ENCODE measurements around the gene PTPRN2.

The PTPRN2 gene

GRCh38 chr7:157612664-157613561 lies 974.7 kb downstream of the PTPRN2 start:
- no peak for DNase-seq

DNA sequence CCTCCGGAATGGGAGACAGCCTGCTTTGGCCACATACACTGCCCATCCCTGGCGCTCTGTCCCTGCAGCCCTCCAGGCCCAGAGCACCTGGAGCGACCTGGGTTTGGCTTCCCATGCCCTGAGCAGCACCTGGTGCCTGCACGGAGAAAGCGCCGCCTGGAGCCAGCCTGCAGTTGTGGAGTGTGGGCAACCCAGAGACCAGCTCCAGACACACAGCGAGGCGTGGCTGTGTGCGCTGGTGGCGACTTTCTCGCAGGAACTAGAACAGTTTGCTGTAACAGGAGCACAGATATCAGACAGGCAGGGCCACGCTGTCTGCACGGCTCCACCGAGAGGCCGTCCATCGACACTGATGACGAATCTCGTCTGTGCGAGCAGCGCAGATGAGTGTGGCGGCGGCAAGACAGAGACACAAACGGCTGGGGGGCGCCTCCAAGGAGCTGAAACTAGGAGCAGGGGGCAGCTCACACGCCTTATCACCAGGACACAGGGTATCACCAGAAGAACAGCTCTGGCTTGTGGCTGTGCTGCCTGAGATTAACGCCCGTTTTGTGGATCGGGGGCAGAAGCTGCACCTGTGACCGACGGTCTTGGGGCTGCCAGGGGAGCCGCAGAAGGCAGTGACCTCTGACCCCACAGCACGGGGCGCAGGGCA lies 975.5 kb downstream of the PTPRN2 start:
- no peak for DNase-seq

GRCh38 chr7:157611341-157611740 lies 976.3 kb downstream of the PTPRN2 start:
- DNase-seq = no peak

DNA sequence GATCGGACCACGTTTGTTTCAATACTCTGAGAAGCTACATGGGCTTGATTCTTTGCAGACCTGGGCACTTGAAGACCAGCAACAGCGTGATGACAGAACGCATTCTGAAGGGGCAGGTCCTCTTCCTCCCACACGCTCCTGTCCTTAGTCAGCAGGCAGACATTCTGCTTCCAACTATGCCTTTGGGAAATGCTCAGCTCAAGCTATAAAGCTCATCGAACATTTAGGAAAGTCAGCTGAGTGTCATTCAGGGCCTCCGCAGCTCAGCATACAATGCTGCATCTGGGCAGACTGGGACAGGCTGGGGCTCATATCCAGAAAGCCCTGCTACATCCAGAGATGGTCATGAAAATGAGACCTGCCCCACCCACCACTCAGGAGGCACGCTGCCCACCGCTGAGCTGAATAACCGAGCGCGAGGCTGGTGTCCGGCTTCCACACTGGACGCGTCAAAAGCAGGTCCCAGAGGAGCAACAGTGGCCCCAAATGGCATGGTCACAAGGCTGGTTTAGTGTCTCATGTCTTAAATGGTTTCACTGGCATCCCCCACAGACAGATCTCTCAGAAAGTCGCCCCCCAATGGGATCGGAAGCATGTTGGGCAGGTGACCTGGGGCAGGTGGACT lies 976.8 kb downstream of the PTPRN2 start:
- no peak for DNase-seq

DNA sequence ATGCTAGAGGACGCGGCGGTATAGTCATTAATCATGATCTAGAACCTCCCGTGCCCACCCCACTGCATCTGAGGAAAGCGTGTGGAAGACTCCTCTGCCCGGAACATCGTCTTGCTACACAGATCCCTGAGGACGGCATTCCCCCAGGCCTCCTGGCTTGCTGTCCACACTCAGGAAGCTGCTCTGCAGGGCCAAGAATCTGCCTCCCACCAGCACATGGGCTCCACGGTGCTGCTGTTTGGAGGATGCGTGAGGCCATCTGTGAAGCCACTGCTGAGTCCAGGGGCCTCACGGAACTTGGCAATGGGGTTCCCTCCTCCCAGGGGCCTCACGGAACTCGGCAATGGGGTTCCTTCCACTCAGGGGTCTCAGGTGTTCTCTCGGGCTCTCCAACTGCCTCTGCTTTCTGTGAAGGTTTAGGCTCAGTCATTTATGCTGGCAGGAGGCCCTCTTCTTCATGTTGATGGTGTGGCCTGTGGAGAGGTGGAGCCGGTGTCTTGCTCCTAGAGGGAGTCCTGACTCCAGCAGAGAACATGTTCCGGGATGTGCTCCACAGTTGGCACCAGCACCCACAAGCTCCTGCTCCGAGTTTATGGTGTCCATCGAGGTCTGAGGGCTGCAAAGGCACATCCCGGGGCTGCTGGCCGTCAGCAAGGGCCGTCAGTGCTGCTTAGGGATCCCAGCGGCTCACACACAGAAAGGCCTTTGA lies 977.5 kb downstream of the PTPRN2 start:
- DNase-seq = no peak

DNA sequence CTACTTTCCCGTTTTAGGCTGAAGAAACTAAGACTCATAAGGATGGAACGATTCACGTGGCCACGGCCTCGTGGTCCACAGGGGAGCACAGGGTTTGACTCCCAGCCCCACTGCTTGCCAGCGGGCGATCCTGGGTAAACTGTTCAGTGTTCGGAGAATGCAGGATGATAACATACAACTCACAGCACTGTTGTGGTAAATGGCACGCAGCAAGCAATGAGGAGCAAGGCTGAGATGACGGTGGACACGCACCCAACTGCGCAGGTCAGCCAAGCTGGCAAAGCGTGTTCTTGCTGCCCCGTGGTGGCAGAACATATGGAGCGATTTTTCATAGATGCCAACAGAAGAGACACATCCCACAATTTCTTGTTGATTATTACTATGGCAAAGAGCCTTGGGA lies 978.1 kb downstream of the PTPRN2 start:
- DNase-seq = no peak

GRCh38 chr7:157607218-157607617 lies 980.4 kb downstream of the PTPRN2 start:
- no peak for DNase-seq

DNA sequence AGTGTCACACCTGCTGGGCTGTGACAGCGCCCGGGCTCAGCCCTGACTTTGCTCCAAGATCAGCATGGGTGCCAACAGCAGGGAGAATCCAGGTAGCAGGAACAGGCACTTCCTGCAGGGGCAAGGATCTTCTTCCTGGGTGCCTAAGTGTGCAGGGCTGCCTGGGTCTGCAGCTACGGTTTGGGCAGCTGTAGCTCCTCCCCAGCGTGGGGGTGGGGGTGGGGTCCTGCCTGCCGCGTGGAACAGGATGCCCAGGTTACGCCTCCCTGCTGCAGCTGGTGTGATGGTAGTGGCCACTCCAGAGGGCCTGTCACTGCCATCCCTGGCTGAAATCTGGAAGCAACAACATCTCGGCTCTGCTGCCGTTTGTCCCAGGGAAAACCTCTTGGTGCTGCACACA lies 981.5 kb downstream of the PTPRN2 start:
- DNase-seq = no peak

- no peak for DNase-seq
Observed at GRCh38 chr7:157605638-157606037, 982.0 kb downstream of the PTPRN2 start.

DNA sequence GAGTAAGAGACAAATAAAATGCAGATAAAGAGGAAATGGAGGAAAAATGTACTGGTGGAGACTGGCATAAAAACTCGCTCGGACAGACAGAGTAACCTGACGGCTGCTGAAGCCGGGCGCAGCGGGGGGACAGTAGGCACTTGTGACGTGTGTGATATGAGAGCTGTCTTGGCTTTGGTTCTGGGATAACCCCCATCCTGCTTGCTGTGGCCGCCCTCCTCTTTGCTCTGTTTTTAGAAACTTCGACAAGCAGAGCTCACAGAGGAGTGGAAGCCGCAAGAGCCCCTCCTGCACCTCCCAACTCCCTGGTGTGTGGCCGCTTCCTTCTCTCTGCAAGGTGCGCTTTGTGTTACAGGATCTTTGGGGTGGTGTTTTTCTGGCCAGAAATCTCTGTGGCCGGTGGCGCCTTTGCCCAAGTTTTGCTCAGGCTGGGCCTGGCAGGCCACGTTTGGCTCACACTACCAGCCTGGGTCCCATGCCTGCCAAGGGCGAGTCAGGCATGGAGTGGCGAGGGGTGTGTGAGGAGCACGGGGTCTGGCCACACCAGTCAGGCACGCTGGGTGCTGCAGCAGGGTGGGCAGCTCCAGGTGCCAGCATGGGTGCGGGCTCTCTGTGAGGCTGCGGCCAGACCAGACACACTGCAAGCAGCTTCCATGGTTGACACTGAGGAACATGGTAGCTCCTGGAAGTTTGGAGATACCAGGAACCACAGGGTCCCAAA lies 982.8 kb downstream of the PTPRN2 start:
- DNase-seq = no peak

GRCh38 chr7:157603716-157604115 lies 983.9 kb downstream of the PTPRN2 start:
- DNase-seq = no peak

GRCh38 chr7:157603005-157603404 lies 984.6 kb downstream of the PTPRN2 start:
- DNase-seq = no peak

GRCh38 chr7:157602581-157602980 lies 985.0 kb downstream of the PTPRN2 start:
- no peak for DNase-seq

- no peak for DNase-seq
Observed at GRCh38 chr7:157602156-157602555, 985.5 kb downstream of the PTPRN2 start.

- DNase-seq = no peak
Observed at GRCh38 chr7:157601530-157601929, 986.1 kb downstream of the PTPRN2 start.

- DNase-seq = no peak
Observed at GRCh38 chr7:157599491-157599890, 988.1 kb downstream of the PTPRN2 start.

DNA sequence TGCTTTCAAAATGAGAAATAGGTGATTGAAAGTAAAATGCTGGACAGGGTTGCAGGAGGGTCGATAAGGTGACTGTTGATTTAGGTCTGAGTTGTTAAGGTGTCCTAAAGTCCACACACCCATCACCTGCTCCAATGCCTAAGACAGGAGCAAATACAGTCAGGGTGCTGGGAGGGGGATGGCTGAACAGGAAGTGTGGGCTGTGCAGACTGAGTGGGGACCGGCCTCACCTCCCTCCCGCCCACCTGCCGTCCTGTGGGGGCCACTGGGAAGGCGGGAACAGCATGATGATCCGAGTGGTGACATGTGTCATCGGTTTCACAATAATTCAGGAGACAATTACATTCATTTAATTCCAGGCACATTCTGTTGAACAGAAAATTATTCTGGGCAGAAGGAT lies 990.1 kb downstream of the PTPRN2 start:
- no peak for DNase-seq

DNA sequence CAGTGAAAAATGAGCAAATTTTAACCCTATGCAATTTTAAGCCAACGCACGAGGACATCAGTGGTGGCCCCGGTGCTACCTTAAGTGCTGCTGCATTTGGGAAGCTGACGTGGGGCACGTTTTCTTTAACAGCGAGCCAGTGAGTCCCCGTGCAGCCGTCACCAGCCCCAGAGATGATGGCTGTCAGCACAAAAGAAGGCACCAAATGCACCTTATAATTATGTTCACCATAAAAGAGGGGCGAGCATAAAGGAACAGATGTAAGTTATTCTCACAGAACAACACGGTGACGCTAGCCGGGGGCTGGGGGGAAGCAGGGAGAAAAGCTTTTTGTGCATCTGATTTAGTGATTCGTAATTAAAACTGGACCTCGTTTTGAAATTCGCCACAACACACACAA lies 990.7 kb downstream of the PTPRN2 start:
- DNase-seq = no peak

DNA sequence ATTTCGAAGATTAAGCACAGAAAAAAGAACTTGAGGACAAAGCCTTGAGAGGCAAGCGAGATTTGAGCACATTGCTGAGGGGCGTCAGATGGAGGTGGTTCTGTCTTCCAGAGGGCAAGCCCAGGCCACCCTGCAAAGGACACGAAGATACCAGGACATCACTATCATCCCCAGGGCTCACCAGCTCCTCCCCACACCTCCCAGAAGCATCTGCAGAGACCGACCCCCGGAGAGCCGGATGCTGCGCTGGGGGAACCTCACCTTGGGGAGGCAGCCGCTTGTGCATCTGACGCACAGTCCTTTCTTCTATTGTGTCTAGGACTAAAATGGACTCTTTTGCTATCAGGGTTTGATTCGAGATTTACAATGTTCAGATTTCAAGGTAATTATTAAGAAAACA lies 991.2 kb downstream of the PTPRN2 start:
- DNase-seq = no peak

GRCh38 chr7:157596026-157596425 lies 991.6 kb downstream of the PTPRN2 start:
- no peak for DNase-seq

- no peak for DNase-seq
Observed at GRCh38 chr7:157595086-157595855, 992.4 kb downstream of the PTPRN2 start.

GRCh38 chr7:157594306-157594705 lies 993.3 kb downstream of the PTPRN2 start:
- DNase-seq = no peak
